ENCODE measurements around the gene RSAD1. TPM values are rescaled to one million over a fixed set of nuclear protein-coding genes. Genes with fewer than 3 reads are reported as not detected.
A peak's percentile ranks its signal among the peaks of the same experiment; 100 is the strongest.

The RSAD1 gene
- total and polyA plus RNA-seq, 2 donors (not counting 3 experiments of a cell fraction or from before 2014, with no cell fraction given), result 20.3 to 35.5 TPM

DNA sequence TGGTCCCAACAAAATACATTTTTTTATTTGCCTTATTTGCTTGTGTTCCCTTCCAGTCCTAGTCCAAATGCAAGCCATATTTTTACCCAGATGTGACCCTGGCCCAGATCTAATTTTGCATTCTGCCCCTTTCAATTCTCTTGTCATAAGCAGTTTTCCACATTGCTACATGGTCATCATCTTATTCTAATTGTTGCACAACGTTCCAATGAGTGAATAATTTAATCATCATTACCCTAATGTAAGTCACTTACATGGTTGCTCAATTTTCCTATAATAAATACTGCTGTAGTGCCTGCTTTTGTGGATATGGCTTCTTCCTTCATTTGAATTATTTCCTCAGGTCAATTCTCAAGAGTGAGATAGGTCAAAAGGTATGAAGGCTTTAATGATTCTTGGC is 12.8 kb downstream of the RSAD1 start:
- intact Hi-C loops (cut with micrococcal nuclease) (no loop called here), dilution Hi-C loops (cut with MboI; ENCODE audit: extremely low pct_ligation_motif_present, low sequenced_read_pairs) (no loop called here)
- H3K4me1 ChIP-seq (ENCODE audit: control insufficient read depth, extremely low read depth, insufficient read depth, low read length), result no peaks in the 10 kb centered on the region
- no peaks in the 10 kb centered on the region for H4K20me1 ChIP-seq (replicated peaks; ENCODE audit: control insufficient read depth, extremely low read depth, insufficient read depth, low read length)
- H3K4me2 ChIP-seq (ENCODE audit: insufficient read depth, low read length), result no peak overlapping the region
- no peaks in the 10 kb centered on the region for H3K9me3 ChIP-seq (replicated peaks; ENCODE audit: control insufficient read depth, insufficient read depth, low read length)
- no peaks in the 10 kb centered on the region for H3K9me1 ChIP-seq (replicated peaks; ENCODE audit: control insufficient read depth, extremely low read depth, insufficient read depth, low read length)
- ChIA-PET POLR2A (no interaction called here), CTCF (interaction anchor here (0.5 to 0.7 kb wide), 2 partner anchors 12 to 54 kb away, joined by 3 read pairs; no protein-coding TSS in a partner anchor)
- FAIRE-seq (no peak), DNase-seq (ENCODE audit: low read depth, low spot score) (peak; percentile 32)
- H2AFZ ChIP-seq (ENCODE audit: low read depth, low read length), result no peak overlapping the region
- no TSS peak for BruUV-seq (replicated peaks)
- H3K27ac ChIP-seq (ENCODE audit: insufficient read depth, low read depth, low read length), result no peak overlapping the region
- H3K27me3 ChIP-seq (ENCODE audit: control insufficient read depth in 2 of 2, insufficient read depth in 2 of 2, low read length in 2 of 2), result peaks cover 0 to 2% of the 10 kb centered on the region in 2 experiments
- H3K79me2 ChIP-seq (ENCODE audit: control insufficient read depth, insufficient read depth, low read length), result no peaks in the 10 kb centered on the region
- H3K9ac ChIP-seq (replicated peaks; ENCODE audit: extremely low read depth, insufficient read depth, low read length), result no peak overlapping the region
- H3K4me3 ChIP-seq (replicated peaks in 1 of 3; ENCODE audit: insufficient read depth in 1 of 3, low read depth in 1 of 3, low read length in 3 of 3), result no peak overlapping the region
- no peaks in the 10 kb centered on the region for H3K36me3 ChIP-seq (ENCODE audit: control insufficient read depth in 2 of 2, extremely low read depth in 1 of 2, insufficient read depth in 2 of 2, low read length in 2 of 2)
- TF ChIP-seq MYC (IDR thresholded peaks at IDR 0.05; ENCODE audit: low read depth, low read length) (no peak), GATA2 (IDR thresholded peaks at IDR 0.05; ENCODE audit: insufficient read depth, insufficient read length, low read depth, low read length) (no peak), FOS (IDR thresholded peaks at IDR 0.05; ENCODE audit: borderline replicate concordance, insufficient read depth, low read length) (no peak), POLR2A (IDR thresholded peaks at IDR 0.05; ENCODE audit: low read depth, low read length) (no peak), JUN (IDR thresholded peaks at IDR 0.05; ENCODE audit: borderline replicate concordance, insufficient read depth, insufficient read length, low read depth) (no peak)
- TF ChIP-seq, protein P1, sequence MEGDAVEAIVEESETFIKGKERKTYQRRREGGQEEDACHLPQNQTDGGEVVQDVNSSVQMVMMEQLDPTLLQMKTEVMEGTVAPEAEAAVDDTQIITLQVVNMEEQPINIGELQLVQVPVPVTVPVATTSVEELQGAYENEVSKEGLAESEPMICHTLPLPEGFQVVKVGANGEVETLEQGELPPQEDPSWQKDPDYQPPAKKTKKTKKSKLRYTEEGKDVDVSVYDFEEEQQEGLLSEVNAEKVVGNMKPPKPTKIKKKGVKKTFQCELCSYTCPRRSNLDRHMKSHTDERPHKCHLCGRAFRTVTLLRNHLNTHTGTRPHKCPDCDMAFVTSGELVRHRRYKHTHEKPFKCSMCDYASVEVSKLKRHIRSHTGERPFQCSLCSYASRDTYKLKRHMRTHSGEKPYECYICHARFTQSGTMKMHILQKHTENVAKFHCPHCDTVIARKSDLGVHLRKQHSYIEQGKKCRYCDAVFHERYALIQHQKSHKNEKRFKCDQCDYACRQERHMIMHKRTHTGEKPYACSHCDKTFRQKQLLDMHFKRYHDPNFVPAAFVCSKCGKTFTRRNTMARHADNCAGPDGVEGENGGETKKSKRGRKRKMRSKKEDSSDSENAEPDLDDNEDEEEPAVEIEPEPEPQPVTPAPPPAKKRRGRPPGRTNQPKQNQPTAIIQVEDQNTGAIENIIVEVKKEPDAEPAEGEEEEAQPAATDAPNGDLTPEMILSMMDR (IDR thresholded peaks at IDR 0.05; ENCODE audit: extremely low read depth in 1 of 2, insufficient read depth in 1 of 2, low read depth in 1 of 2, low read length in 2 of 2), result no peak

DNA sequence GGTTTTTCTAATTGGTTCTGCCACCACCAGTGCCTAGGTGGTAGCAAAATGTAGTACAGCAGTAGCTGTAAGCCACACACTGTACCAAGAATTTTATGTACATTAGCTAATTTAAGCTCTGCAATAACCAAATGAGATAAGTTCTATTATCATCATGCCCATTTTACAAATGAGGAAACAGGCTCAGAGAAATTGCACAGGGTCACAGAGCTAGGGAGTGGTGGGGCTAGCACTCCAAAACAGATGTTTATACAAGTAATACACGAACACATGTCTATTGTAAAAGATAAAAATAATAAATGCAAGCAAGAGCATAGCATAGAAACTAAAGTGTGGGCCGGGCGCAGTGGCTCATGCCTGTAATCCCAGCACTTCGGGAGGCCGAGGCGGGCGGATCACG is 13.6 kb downstream of the RSAD1 start:
- H3K9ac ChIP-seq (replicated peaks; ENCODE audit: extremely low read depth, insufficient read depth, low read length), result no peak overlapping the region
- no TSS peak for BruUV-seq (replicated peaks)
- no peak for TF ChIP-seq MAX (IDR thresholded peaks at IDR 0.05; ENCODE audit: insufficient read depth, insufficient read length)
- TF ChIP-seq, protein P1 (IDR thresholded peaks at IDR 0.05; ENCODE audit: extremely low read depth in 1 of 2, insufficient read depth in 1 of 2, low read depth in 1 of 2, low read length in 2 of 2), result no peak
- no peak for TF ChIP-seq MYC (IDR thresholded peaks at IDR 0.05; ENCODE audit: low read depth, low read length)
- no peak for TF ChIP-seq EZH2 (IDR thresholded peaks at IDR 0.05; ENCODE audit: borderline replicate concordance, low read depth, low read length, severe bottlenecking)
- TF ChIP-seq POLR2AphosphoS5 (IDR thresholded peaks at IDR 0.05; ENCODE audit: insufficient read depth, low read depth, low read length), result no peak
- no peak for TF ChIP-seq GATA2 (IDR thresholded peaks at IDR 0.05; ENCODE audit: insufficient read depth, insufficient read length, low read depth, low read length)
- TF ChIP-seq FOS (IDR thresholded peaks at IDR 0.05; ENCODE audit: borderline replicate concordance, insufficient read depth, low read length), result no peak
- no peak for TF ChIP-seq POLR2A (IDR thresholded peaks at IDR 0.05; ENCODE audit: low read depth, low read length)
- no peak for TF ChIP-seq JUN (IDR thresholded peaks at IDR 0.05; ENCODE audit: borderline replicate concordance, insufficient read depth, insufficient read length, low read depth)
- DNase-seq (ENCODE audit: low read depth, low spot score) (no peak), FAIRE-seq (no peak)
- dilution Hi-C loops (cut with MboI; ENCODE audit: extremely low pct_ligation_motif_present, low sequenced_read_pairs), result no loop called here
- intact Hi-C loops (cut with micrococcal nuclease), result no loop called here
- H3K4me1 ChIP-seq (ENCODE audit: control insufficient read depth, extremely low read depth, insufficient read depth, low read length), result no peaks in the 10 kb centered on the region
- no peak overlapping the region for H3K4me2 ChIP-seq (ENCODE audit: insufficient read depth, low read length)
- no peaks in the 10 kb centered on the region for H3K9me3 ChIP-seq (replicated peaks; ENCODE audit: control insufficient read depth, insufficient read depth, low read length)
- H3K79me2 ChIP-seq (ENCODE audit: control insufficient read depth, insufficient read depth, low read length), result no peaks in the 10 kb centered on the region
- no peak overlapping the region for H3K27ac ChIP-seq (ENCODE audit: insufficient read depth, low read depth, low read length)
- no peaks in the 10 kb centered on the region for H3K9me1 ChIP-seq (replicated peaks; ENCODE audit: control insufficient read depth, extremely low read depth, insufficient read depth, low read length)
- no peaks in the 10 kb centered on the region for H3K36me3 ChIP-seq (ENCODE audit: control insufficient read depth in 2 of 2, extremely low read depth in 1 of 2, insufficient read depth in 2 of 2, low read length in 2 of 2)
- ChIA-PET CTCF (interaction anchor here (1.0 to 1.2 kb wide), 2 partner anchors 9 kb away, joined by 3 to 5 read pairs; no protein-coding TSS in a partner anchor), POLR2A (no interaction called here)
- H3K4me3 ChIP-seq (replicated peaks in 1 of 3; ENCODE audit: insufficient read depth in 1 of 3, low read depth in 1 of 3, low read length in 3 of 3), result no peak overlapping the region
- no peaks in the 10 kb centered on the region for H4K20me1 ChIP-seq (replicated peaks; ENCODE audit: control insufficient read depth, extremely low read depth, insufficient read depth, low read length)
- no peak overlapping the region for H2AFZ ChIP-seq (ENCODE audit: low read depth, low read length)
- H3K27me3 ChIP-seq (ENCODE audit: control insufficient read depth in 2 of 2, insufficient read depth in 2 of 2, low read length in 2 of 2), result peaks cover 0 to 2% of the 10 kb centered on the region in 2 experiments
